ENCODE measurements around the gene RUNX3.

DNA sequence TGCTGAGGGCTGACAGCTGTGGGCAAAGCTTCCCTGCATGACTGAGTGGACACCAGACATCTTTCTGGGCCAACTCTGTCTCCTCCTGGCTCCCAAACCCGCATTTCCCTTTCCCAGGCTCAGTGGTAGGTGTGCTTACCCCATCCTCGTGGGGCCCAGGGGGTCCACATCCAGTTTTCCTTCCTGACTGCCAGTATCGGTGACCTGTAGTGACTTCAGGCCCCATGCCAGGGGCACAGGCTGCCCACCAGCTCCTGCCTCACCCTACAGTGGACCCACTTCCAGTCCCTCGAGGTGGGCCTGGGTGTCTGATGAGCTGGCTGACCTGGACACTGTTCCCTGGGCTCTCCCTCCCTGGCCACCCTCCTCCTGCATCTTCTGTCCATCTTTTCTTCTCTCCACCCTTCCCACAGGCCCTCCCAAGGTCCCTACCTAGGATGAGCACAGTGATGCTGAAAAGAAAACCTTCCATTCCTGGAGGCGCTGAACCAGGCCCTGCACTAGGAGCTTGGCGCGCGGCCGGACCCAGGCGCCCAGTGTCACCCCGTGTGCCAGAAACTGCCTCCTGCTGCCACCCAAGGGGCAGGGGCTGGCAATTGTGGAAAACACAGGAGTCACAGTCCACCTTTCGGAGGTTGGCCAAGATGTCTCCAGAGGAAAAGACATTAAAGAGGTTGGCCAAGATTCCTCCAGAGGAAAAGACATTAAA lies 67.1 kb downstream of the RUNX3 start:
- TF ChIP-seq POLR2AphosphoS5 (IDR thresholded peaks at IDR 0.05), result no peak
- TF ChIP-seq, protein P1, sequence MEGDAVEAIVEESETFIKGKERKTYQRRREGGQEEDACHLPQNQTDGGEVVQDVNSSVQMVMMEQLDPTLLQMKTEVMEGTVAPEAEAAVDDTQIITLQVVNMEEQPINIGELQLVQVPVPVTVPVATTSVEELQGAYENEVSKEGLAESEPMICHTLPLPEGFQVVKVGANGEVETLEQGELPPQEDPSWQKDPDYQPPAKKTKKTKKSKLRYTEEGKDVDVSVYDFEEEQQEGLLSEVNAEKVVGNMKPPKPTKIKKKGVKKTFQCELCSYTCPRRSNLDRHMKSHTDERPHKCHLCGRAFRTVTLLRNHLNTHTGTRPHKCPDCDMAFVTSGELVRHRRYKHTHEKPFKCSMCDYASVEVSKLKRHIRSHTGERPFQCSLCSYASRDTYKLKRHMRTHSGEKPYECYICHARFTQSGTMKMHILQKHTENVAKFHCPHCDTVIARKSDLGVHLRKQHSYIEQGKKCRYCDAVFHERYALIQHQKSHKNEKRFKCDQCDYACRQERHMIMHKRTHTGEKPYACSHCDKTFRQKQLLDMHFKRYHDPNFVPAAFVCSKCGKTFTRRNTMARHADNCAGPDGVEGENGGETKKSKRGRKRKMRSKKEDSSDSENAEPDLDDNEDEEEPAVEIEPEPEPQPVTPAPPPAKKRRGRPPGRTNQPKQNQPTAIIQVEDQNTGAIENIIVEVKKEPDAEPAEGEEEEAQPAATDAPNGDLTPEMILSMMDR (IDR thresholded peaks at IDR 0.05), result no peak

All from upper lobe of left lung (tissue), 4 donors.